Activated CD4-positive, alpha-beta T cell treated with anti-CD3 and anti-CD28 coated beads, Interleukin-2, amount 10 ng/mL, durations not matched to agents 7 days and 5 days (primary cell): Measurements from ENCODE around the gene KSR1. TPM values are rescaled to one million over a fixed set of nuclear protein-coding genes. Genes with fewer than 3 reads are reported as not detected.
"Not testable (repeated sequence)": the region's sequence is repeated elsewhere in the genome, so short reads cannot be mapped to it uniquely, and the experiment has no call there.

ENCODE experiments used
- CTCF ChIA-PET: fragments of 350-600 bp; sonication (Branson Sonifier 250); formaldehyde crosslinking; loops from one replicate; lab custom pipeline; 2021; ENCODE audit warnings: antibody characterized with exemption; lab: Charles Lee
- POLR2A ChIA-PET: fragments of 350-600 bp; sonication (Branson Sonifier 250); formaldehyde crosslinking; loops from one replicate; lab custom pipeline; 2021; ENCODE audit warnings: antibody characterized with exemption; lab: Charles Lee
- DNase-seq: peaks from one replicate; pipeline ENCODE4 v3.0.0-alpha.2; 2020
- H3K27ac Mint-ChIP-seq: one replicate; pipeline ENCODE4 v1.8.0; 2021; ENCODE audit warnings: mild to moderate bottlenecking, moderate library complexity, mixed read lengths
- H3K27me3 Mint-ChIP-seq: one replicate; pipeline ENCODE4 v1.8.0; 2021; ENCODE audit warnings: mixed read lengths
- H3K36me3 Mint-ChIP-seq: one replicate; pipeline ENCODE4 v1.8.0; 2021; ENCODE audit warnings: low read depth, mixed read lengths
- H3K4me1 Mint-ChIP-seq: one replicate; pipeline ENCODE4 v1.8.0; 2021; ENCODE audit warnings: mixed read lengths
- H3K4me3 Mint-ChIP-seq: one replicate; pipeline ENCODE4 v1.8.0; 2021; ENCODE audit warnings: mild to moderate bottlenecking, moderate library complexity, mixed read lengths
- H3K9me3 Mint-ChIP-seq: one replicate; pipeline ENCODE4 v1.8.0; 2021; ENCODE audit warnings: mixed read lengths
- total RNA-seq, 2 experiments: library from RNA; stranded (reverse); gene quantifications; one replicate each; pipeline ENCODE4 v1.2.3, GENCODE V29; 2021

The KSR1 gene
- total RNA-seq, 2 experiments from 2014 or later = 43.1 to 45.7 TPM

GRCh38 chr17:27420211-27420950 lies 35.9 kb upstream of the KSR1 start:
- ChIA-PET CTCF (interaction anchor here (1.6 kb wide), 1 partner anchor 179 kb away, joined by 5 read pairs; no protein-coding TSS in a partner anchor), POLR2A (no interaction called here)

DNA sequence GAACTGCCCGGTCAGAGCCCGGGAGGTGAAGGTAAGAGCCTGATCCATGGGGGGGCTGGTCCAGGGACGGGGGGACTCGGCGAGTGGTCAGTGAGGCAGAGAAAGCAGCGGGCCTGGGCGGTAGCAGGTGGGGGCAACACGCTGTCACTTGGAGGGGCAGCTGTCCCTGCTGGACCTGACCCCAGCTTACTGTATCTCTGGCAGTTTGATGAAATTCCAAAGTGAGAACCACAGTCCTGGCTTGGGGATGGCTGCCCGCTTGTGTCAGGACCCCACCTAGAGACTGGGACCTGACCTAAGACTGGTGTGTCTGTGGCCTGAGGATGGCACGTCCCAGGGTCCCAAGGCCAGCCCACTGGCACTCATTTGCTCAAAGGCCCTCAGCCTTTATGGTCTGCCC lies 35.1 kb upstream of the KSR1 start:
- Mint-ChIP-seq H3K36me3 (no peaks in the 10 kb centered on the region), H3K9me3 (no peaks in the 10 kb centered on the region), H3K27ac (no peak overlapping the region), H3K4me3 (no peak overlapping the region), H3K27me3 (no peaks in the 10 kb centered on the region), H3K4me1 (no peaks in the 10 kb centered on the region)
- CTCF ChIA-PET = no interaction called here
- POLR2A ChIA-PET = no interaction called here
- DNase-seq = no peak

More at GRCh38 chr17:27420211-27420950, 35.9 kb upstream of the KSR1 start:
- H3K9me3 Mint-ChIP-seq = no peaks in the 10 kb centered on the region
- H3K27me3 Mint-ChIP-seq = no peaks in the 10 kb centered on the region
- no peak for DNase-seq
- H3K4me1 Mint-ChIP-seq = no peaks in the 10 kb centered on the region
- H3K36me3 Mint-ChIP-seq = no peaks in the 10 kb centered on the region
- H3K4me3 Mint-ChIP-seq = no peak overlapping the region
- H3K27ac Mint-ChIP-seq = no peak overlapping the region

DNA sequence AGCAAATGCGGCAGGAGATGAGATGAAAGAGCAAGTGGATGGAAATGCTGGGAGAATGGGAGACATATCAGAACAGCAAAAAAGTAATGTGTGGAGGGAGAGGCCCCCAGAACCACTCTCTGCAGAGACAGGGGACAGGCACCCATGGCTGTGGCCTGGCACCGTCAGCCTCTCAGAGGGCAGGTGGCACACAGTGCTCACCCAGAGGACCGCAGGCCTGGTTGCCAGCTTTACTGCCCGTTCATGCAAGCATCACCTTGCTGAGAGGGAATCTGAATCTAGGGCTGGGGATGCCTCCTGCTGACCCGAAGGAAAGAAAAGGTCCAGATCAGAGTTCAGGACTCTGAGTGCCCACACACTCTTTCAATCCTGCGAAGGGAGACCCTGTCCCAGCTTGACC lies 34.6 kb upstream of the KSR1 start:
- H3K27me3 Mint-ChIP-seq, POLR2A ChIA-PET, H3K36me3 Mint-ChIP-seq, DNase-seq, H3K9me3 Mint-ChIP-seq, H3K4me3 Mint-ChIP-seq, H3K27ac Mint-ChIP-seq, CTCF ChIA-PET, H3K4me1 Mint-ChIP-seq: not testable (repeated sequence)

DNA sequence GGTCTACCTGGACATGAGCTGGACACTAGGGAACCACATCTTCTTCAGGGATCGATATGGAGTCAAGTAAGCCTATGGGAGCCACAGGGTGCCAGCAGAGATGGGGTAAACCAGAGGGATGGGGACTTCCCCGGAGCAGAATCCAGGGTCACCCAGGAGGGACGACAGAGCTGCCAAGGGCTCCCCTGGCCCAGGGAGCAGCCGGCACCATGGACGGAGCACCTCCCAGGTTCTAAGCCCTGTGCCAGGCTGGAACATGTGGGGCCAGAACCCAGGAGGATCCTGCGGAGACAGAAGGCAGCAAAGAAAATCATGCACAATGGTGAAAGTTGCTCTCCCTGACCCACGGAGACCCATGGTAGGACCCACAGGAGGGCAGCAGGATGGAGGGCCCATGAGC lies 33.6 kb upstream of the KSR1 start:
- Mint-ChIP-seq H3K9me3 (no peaks in the 10 kb centered on the region), H3K4me3 (no peak overlapping the region), H3K4me1 (no peaks in the 10 kb centered on the region), H3K27me3 (peaks cover 2% of the 10 kb centered on the region), H3K27ac (no peak overlapping the region), H3K36me3 (no peaks in the 10 kb centered on the region)
- POLR2A ChIA-PET = no interaction called here
- CTCF ChIA-PET = no interaction called here
- DNase-seq = no peak

DNA sequence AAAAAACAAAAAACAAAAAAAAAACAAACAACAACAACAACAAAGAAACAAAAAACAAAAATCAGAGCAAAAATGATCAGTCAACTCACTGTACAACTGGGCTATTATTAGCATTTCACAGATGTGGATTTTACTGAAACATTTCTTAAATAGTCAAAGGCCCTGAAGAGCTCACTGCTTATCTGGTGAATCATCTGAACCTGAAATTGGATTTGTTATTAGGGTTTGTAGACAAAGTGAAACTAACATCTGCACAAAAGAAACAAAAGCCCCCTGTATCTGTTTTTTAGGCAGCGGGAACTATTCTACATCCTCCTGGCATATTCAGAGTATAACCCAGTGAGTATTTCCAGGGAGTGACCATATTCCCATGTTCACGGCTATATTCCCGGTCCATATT lies 32.6 kb upstream of the KSR1 start:
- Mint-ChIP-seq H3K4me1 (no peaks in the 10 kb centered on the region), H3K27me3 (peaks cover 3% of the 10 kb centered on the region), H3K9me3 (no peaks in the 10 kb centered on the region), H3K4me3 (no peak overlapping the region), H3K27ac (no peak overlapping the region), H3K36me3 (no peaks in the 10 kb centered on the region)
- ChIA-PET POLR2A (no interaction called here), CTCF (no interaction called here)
- DNase-seq = no peak

DNA sequence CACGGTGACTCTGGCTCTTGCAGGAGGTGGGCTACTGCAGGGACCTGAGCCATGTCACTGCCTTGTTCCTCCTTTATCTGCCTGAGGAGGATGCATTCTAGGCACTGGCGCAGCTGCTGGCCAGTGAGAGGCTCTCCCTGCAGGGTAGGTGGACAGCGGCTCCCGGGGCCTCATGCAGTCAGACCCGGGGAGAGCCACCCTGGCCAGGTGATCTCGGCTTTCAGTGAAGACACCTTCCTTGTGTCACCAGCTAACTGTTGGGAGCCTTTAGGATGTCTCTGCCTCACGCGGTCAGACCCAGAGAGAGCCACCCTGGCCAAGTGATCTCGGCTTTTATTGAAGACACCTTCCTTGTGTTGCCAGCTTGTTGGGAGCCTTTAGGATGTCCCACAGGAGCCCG lies 31.7 kb upstream of the KSR1 start:
- CTCF ChIA-PET = no interaction called here
- no peaks in the 10 kb centered on the region for H3K36me3 Mint-ChIP-seq

DNA sequence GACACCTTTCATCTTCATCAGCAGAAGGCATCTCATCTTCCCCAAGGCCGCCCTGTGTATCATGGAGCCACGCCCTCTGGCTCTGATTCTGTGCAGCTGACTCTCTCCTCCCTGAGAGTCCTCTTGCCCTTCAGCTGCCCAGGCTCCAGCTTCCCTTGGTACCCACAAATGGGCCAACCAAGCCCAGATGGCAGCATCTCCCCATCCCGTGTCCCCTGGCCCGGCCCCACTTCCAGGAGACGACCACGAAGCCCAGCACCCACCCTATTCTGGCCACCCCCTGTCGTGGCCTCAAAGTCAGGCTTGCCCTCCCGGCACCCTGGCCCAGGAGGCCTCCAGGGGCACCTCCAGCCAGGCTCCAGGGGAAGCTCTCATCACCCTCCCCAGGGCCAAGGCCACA lies 31.3 kb upstream of the KSR1 start:
- CTCF ChIA-PET = no interaction called here
- Mint-ChIP-seq H3K4me1 (no peaks in the 10 kb centered on the region), H3K27me3 (peaks cover 3% of the 10 kb centered on the region), H3K9me3 (no peaks in the 10 kb centered on the region), H3K4me3 (no peak overlapping the region), H3K27ac (no peak overlapping the region), H3K36me3 (no peaks in the 10 kb centered on the region)
- DNase-seq = no peak
- POLR2A ChIA-PET = no interaction called here

More for the DNA sequence above, 31.7 kb upstream of the KSR1 start:
- no peaks in the 10 kb centered on the region for H3K4me1 Mint-ChIP-seq
- POLR2A ChIA-PET = no interaction called here
- H3K27ac Mint-ChIP-seq = no peak overlapping the region
- DNase-seq = no peak
- peaks cover 3% of the 10 kb centered on the region for H3K27me3 Mint-ChIP-seq
- H3K9me3 Mint-ChIP-seq = no peaks in the 10 kb centered on the region
- no peak overlapping the region for H3K4me3 Mint-ChIP-seq

DNA sequence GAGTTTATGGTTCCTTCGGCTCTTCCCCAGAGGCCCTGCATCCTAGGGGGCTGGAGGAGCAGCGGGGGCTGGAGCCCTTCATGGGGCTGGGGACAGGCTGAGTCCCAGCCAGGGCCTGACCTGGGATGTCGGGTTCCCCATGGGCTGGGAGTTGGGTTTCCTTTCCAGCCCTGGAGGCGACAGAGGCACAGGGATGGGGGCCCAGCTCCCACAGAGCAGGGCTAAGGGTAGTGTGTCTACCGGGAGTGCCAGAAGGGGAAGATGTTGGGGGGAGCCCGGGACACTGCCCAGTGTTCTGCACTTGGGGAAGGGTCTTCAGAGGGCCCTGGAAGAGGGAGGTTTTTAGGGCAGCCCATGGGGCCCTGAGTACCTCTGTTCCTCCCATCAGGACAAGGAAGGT lies 30.7 kb upstream of the KSR1 start:
- H3K4me3 Mint-ChIP-seq, H3K4me1 Mint-ChIP-seq, POLR2A ChIA-PET, H3K36me3 Mint-ChIP-seq, H3K27me3 Mint-ChIP-seq, DNase-seq, H3K9me3 Mint-ChIP-seq, CTCF ChIA-PET, H3K27ac Mint-ChIP-seq: not testable (repeated sequence)

DNA sequence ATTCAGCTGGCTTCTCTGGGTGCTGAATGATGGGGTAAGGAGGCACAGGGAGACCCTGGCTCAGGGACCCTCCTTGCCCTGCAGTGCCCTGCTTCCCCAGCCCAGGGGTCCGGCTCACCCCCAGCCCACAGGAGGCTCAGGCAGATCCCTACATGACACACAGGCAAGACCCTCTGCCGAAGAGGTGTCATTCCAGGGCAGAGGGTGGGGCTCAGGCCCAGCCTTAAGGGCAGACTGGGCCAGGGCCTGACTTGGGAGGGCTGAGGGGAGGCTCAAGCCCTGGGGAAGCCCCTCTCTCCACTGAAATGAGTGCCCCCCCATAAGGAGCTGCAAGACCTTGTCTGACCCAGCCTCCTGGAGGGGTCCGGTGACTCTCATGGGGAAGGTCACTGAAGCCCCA lies 30.3 kb upstream of the KSR1 start:
- Mint-ChIP-seq H3K4me1 (no peaks in the 10 kb centered on the region), H3K27ac (no peak overlapping the region), H3K4me3 (no peak overlapping the region), H3K36me3 (no peaks in the 10 kb centered on the region), H3K27me3 (peaks cover 3% of the 10 kb centered on the region), H3K9me3 (no peaks in the 10 kb centered on the region)
- ChIA-PET CTCF (no interaction called here), POLR2A (no interaction called here)
- DNase-seq = no peak

DNA sequence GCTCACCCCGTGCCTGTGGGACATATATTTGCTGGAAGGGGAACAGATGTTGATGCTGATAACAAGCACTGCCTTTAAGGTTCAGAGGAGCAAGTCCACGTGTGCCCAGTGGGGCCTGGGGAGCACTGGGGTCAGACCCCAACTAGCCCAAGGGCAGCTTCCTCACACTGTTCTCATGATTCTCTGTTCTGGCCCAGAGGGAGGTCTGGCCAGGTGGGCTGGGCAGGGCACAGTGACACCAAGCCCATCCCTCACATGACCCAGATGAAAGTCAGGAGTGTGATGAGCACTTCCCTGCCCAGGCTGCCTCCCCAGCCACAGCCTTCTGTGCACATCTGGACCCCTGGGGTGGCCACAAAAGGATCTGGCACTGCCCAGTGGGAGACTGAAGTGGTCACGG lies 29.8 kb upstream of the KSR1 start:
- POLR2A ChIA-PET, H3K36me3 Mint-ChIP-seq, CTCF ChIA-PET: not testable (repeated sequence)

GRCh38 chr17:27427166-27427862 lies 28.9 kb upstream of the KSR1 start:
- H3K9me3 Mint-ChIP-seq, H3K27ac Mint-ChIP-seq, H3K27me3 Mint-ChIP-seq, H3K36me3 Mint-ChIP-seq, POLR2A ChIA-PET, H3K4me3 Mint-ChIP-seq, DNase-seq, H3K4me1 Mint-ChIP-seq, CTCF ChIA-PET: not testable (repeated sequence)

More for the DNA sequence above, 29.8 kb upstream of the KSR1 start:
- DNase-seq, H3K27ac Mint-ChIP-seq, H3K9me3 Mint-ChIP-seq, H3K4me3 Mint-ChIP-seq, H3K27me3 Mint-ChIP-seq, H3K4me1 Mint-ChIP-seq: not testable (repeated sequence)

DNA sequence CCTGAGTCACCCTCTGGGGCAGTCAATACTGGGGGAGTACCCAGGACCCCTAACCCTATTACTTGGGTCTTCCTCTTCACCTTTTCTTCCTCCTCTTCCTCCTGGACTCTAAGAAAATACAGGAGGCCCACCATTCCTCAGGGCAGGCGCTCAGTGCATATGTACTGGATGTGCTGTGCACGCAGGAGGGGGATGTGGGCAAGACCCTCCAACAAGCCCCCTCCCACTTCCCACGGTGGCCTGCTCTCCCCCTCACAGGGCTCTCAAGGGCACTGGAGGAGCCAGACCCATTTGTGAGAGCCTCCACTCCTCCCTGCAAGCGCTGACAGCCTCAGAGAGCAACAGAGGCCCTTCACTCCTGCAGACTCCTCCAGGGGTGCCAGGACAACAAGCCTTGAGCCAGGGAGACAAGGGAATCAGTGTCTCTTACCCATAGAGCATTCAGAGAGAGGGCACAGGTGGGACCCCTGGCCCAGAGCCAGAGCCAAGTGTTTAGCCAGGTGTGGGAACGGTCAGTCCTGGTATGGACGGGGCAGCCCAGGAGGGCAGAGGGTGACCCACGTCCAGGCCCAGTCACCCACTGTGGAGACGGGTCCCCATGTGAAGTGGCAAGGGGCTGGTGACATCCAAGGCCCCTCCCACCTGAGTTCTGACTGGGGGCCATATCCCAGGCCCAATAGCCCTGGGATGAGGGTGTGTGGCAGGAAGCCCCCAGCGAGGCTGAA lies 27.3 kb upstream of the KSR1 start:
- POLR2A ChIA-PET = no interaction called here
- Mint-ChIP-seq H3K36me3 (no peaks in the 10 kb centered on the region), H3K4me3 (no peak overlapping the region), H3K9me3 (no peaks in the 10 kb centered on the region), H3K4me1 (no peaks in the 10 kb centered on the region), H3K27me3 (peaks cover 3% of the 10 kb centered on the region), H3K27ac (no peak overlapping the region)
- DNase-seq = no peak
- CTCF ChIA-PET = interaction anchor here (1.2 kb wide), 1 partner anchor 52 kb away, joined by 3 read pairs; no protein-coding TSS in a partner anchor
